H1 (cell line): ENCODE data around the gene EIF2A. TPM values are rescaled to one million over a fixed set of nuclear protein-coding genes. Genes with fewer than 3 reads are reported as not detected.

Experiments
- CTCF ChIA-PET: fragments of 300-600 bp; sonication (Branson Sonifier 250); formaldehyde crosslinking; loops from one replicate; lab custom pipeline; 2021; ENCODE audit not compliant: partially characterized antibody; lab: Charles Lee
- POLR2A ChIA-PET: fragments of 300-600 bp; sonication (Branson Sonifier 250); formaldehyde crosslinking; loops from one replicate; lab custom pipeline; 2021; ENCODE audit warnings: inconsistent platforms; ENCODE audit not compliant: partially characterized antibody; lab: Charles Lee
- DNase-seq, 2 experiments: peaks; one replicate each; pipeline versions ENCODE4 v3.0.0 to v3.0.0-alpha.2; 2010 to 2022; ENCODE audit warnings: low spot score in 2 of 2, low read depth in 1 of 2, mixed read lengths in 1 of 2
- FAIRE-seq: peaks from 2 replicates; lab custom pipeline; 2011; peaks lifted over from hg19 to GRCh38; lab: Jason Lieb, UNC
- H2AFZ ChIP-seq: 2 replicates; pipeline ENCODE4 v1.8.1; 2012; ENCODE audit warnings: low read length, inconsistent platforms
- H2AK5ac ChIP-seq: 2 replicates; pipeline ENCODE4 v1.6.1; 2013; ENCODE audit warnings: low read depth, low read length
- H2BK120ac ChIP-seq: replicated peaks from 2 replicates; pipeline ENCODE3; 2013; ENCODE audit warnings: low read depth, low read length, inconsistent platforms
- H2BK12ac ChIP-seq: 2 replicates; pipeline ENCODE4 v1.6.1; 2013; ENCODE audit warnings: low read depth, low read length
- H2BK15ac ChIP-seq: 2 replicates; pipeline ENCODE4 v1.6.1; 2013; ENCODE audit warnings: low read length
- H2BK20ac ChIP-seq: 2 replicates; pipeline ENCODE4 v1.6.1; 2013; ENCODE audit warnings: low read length
- H2BK5ac ChIP-seq: 2 replicates; pipeline ENCODE4 v1.6.1; 2013; ENCODE audit warnings: low read depth, low read length
- H3K14ac ChIP-seq: 2 replicates; pipeline ENCODE4 v1.6.1; 2013; ENCODE audit warnings: inconsistent platforms; ENCODE audit not compliant: insufficient read length
- H3K18ac ChIP-seq: 2 replicates; pipeline ENCODE4 v1.6.1; 2013; ENCODE audit warnings: low read length; ENCODE audit errors: extremely low read depth
- H3K23ac ChIP-seq: 2 replicates; pipeline ENCODE4 v1.6.1; 2013; ENCODE audit warnings: inconsistent platforms; ENCODE audit not compliant: insufficient read length
- H3K23me2 ChIP-seq: 2 replicates; pipeline ENCODE4 v1.6.1; 2013; ENCODE audit warnings: low read depth, low read length
- H3K27ac ChIP-seq: 2 replicates; pipeline ENCODE4 v1.6.1; 2011; ENCODE audit warnings: low read depth, low read length, inconsistent platforms
- H3K27me3 ChIP-seq, 4 experiments: replicated peaks in 1 of 4; 1 replicate in 1 of 4; 2 replicates in 3 of 4; pipeline versions ENCODE4 v1.6.1 to v1.8.1; 2011 to 2013; ENCODE audit warnings: low read length in 3 of 4, mild to moderate bottlenecking in 3 of 4, inconsistent platforms in 2 of 4, mixed read lengths in 2 of 4, moderate library complexity in 1 of 4; ENCODE audit not compliant: control insufficient read depth in 3 of 4, insufficient read depth in 3 of 4; ENCODE audit errors: extremely low read depth in 1 of 4
- H3K36me3 ChIP-seq, 4 experiments: 2 replicates each; pipeline versions ENCODE4 v1.6.1 to v1.8.1; 2011 to 2013; ENCODE audit warnings: mild to moderate bottlenecking in 4 of 4, low read length in 3 of 4, moderate library complexity in 2 of 4, control low read depth in 1 of 4, inconsistent platforms in 1 of 4; ENCODE audit not compliant: insufficient read depth in 4 of 4, control insufficient read depth in 2 of 4
- H3K4ac ChIP-seq: replicated peaks from 2 replicates; pipeline ENCODE3; 2013; ENCODE audit warnings: low read length, low read depth, mixed read lengths, inconsistent platforms; ENCODE audit not compliant: insufficient read length
- H3K4me1 ChIP-seq, 4 experiments: replicated peaks in 1 of 4; 1 replicate in 1 of 4; 2 replicates in 3 of 4; pipeline versions ENCODE4 v1.6.1 to v1.8.1; 2011 to 2013; ENCODE audit warnings: low read length in 3 of 4, inconsistent platforms in 2 of 4, mixed read lengths in 1 of 4; ENCODE audit not compliant: insufficient read depth in 4 of 4, control insufficient read depth in 3 of 4
- H3K4me2 ChIP-seq, 2 experiments: 2 replicates each; pipeline versions ENCODE4 v1.6.1 to v1.8.1; 2011 to 2013; ENCODE audit warnings: low read depth in 2 of 2, low read length in 2 of 2, control low read depth in 1 of 2, inconsistent platforms in 1 of 2, mild to moderate bottlenecking in 1 of 2; ENCODE audit not compliant: insufficient read depth in 1 of 2
- H3K4me3 ChIP-seq, 4 experiments: fragments of 200-600, 300-600 bp in 1 of 4; sonication (generic), shearing (Covaris generic), sonication (Bioruptor Twin) in 1 of 4; 2 replicates each; pipeline versions ENCODE4 v1.5.1 to v1.8.1; 2011 to 2016; ENCODE audit warnings: low read length in 4 of 4, low read depth in 3 of 4, control low read depth in 2 of 4, inconsistent platforms in 2 of 4, mild to moderate bottlenecking in 2 of 4, mixed read lengths in 1 of 4, moderate library complexity in 1 of 4; ENCODE audit not compliant: insufficient read depth in 2 of 4; ENCODE audit errors: extremely low read depth in 1 of 4
- H3K56ac ChIP-seq: replicated peaks from 2 replicates; pipeline ENCODE3; 2013; ENCODE audit warnings: low read depth, mild to moderate bottlenecking, mixed read lengths, low read length, inconsistent platforms; ENCODE audit not compliant: insufficient read length
- H3K79me1 ChIP-seq: 2 replicates; pipeline ENCODE4 v1.6.1; 2013; ENCODE audit warnings: low read depth, low read length, control low read depth
- H3K79me2 ChIP-seq, 2 experiments: 2 replicates each; pipeline versions ENCODE4 v1.6.1 to v1.8.1; 2012 to 2013; ENCODE audit warnings: low read length in 2 of 2, mild to moderate bottlenecking in 2 of 2, inconsistent platforms in 1 of 2; ENCODE audit not compliant: insufficient read depth in 2 of 2, control insufficient read depth in 1 of 2
- H3K9ac ChIP-seq, 4 experiments: replicated peaks in 1 of 4; 1 replicate in 1 of 4; 2 replicates in 3 of 4; pipeline versions ENCODE4 v1.6.1 to v1.8.1; 2011 to 2013; ENCODE audit warnings: low read depth in 3 of 4, low read length in 3 of 4, control low read depth in 2 of 4, mild to moderate bottlenecking in 2 of 4, moderate library complexity in 2 of 4, inconsistent platforms in 1 of 4; ENCODE audit errors: extremely low read depth in 1 of 4
- H3K9me3 ChIP-seq, 2 experiments: 2 replicates each; pipeline versions ENCODE4 v1.6.1 to v1.8.1; 2012 to 2013; ENCODE audit warnings: mild to moderate bottlenecking in 2 of 2, moderate library complexity in 2 of 2, control low read depth in 1 of 2, inconsistent platforms in 1 of 2, low read depth in 1 of 2, low read length in 1 of 2, mixed read lengths in 1 of 2; ENCODE audit not compliant: insufficient read depth in 2 of 2
- H4K20me1 ChIP-seq, 2 experiments: replicated peaks in 1 of 2; 2 replicates each; pipeline versions ENCODE3 to v1.8.1; 2011 to 2013; ENCODE audit warnings: inconsistent platforms in 2 of 2, low read length in 2 of 2, mild to moderate bottlenecking in 1 of 2; ENCODE audit not compliant: insufficient read depth in 2 of 2, control insufficient read depth in 1 of 2
- H4K5ac ChIP-seq: 2 replicates; pipeline ENCODE4 v1.6.1; 2013; ENCODE audit warnings: low read length, low read depth, mixed read lengths, inconsistent platforms; ENCODE audit not compliant: insufficient read length
- H4K8ac ChIP-seq: 2 replicates; pipeline ENCODE4 v1.8.0; 2013; ENCODE audit warnings: mild to moderate bottlenecking, moderate library complexity, low read length, inconsistent platforms; ENCODE audit not compliant: insufficient read depth; ENCODE audit errors: extremely low read depth
- H4K91ac ChIP-seq: replicated peaks from 2 replicates; pipeline ENCODE3; 2013; ENCODE audit warnings: low read length, mixed read lengths, inconsistent platforms; ENCODE audit not compliant: insufficient read length
- EZH2 ChIP-seq: fragments of 200-600 bp; sonication (generic); IDR thresholded peaks from 2 replicates; pipeline ENCODE4 v1.7.1; 2012; ENCODE audit warnings: low read depth, mild to moderate bottlenecking, moderate library complexity, low read length, inconsistent platforms; ENCODE audit not compliant: severe bottlenecking
- HDAC2 ChIP-seq, 2 experiments: fragments of 300-600 bp in 1 of 2; sonication (generic) in 1 of 2; IDR thresholded peaks; 2 replicates each; pipeline ENCODE4 v1.6.1; 2011 to 2012; ENCODE audit warnings: low read depth in 2 of 2, low read length in 2 of 2, mild to moderate bottlenecking in 2 of 2, moderate library complexity in 2 of 2, borderline replicate concordance in 1 of 2, inconsistent platforms in 1 of 2
- NANOG ChIP-seq: IDR thresholded peaks from 2 replicates; pipeline ENCODE4 v1.6.1; 2011; ENCODE audit warnings: low read length, low read depth, mild to moderate bottlenecking, inconsistent platforms; ENCODE audit not compliant: insufficient read depth, poor library complexity, severe bottlenecking
- SRF ChIP-seq: IDR thresholded peaks from 2 replicates; pipeline ENCODE4 v1.6.1; 2011; ENCODE audit warnings: mild to moderate bottlenecking, low read depth, low read length, moderate library complexity
- SUZ12 ChIP-seq: fragments of 200-600 bp; sonication (generic); IDR thresholded peaks from 2 replicates; pipeline ENCODE4 v1.6.1; 2012; ENCODE audit warnings: mild to moderate bottlenecking, inconsistent platforms, low read length, moderate library complexity, mixed read lengths
- ZNF274 ChIP-seq: IDR thresholded peaks from 2 replicates; pipeline ENCODE4 v1.7.0; 2012; ENCODE audit warnings: low read length, borderline replicate concordance; ENCODE audit errors: extremely low read depth
- WGBS, 2 experiments: shearing (Covaris generic) in 1 of 2; methylation state at CpG; one replicate each; pipeline versions ENCODE4 v1.1.6 to v1.1.7; 2013 to 2015; ENCODE audit warnings: low lambda C conversion rate in 2 of 2, mixed read lengths in 2 of 2, inconsistent platforms in 1 of 2, low coverage in 1 of 2, missing lambda C conversion rate in 1 of 2; ENCODE audit not compliant: insufficient replicate concordance in 2 of 2, insufficient coverage in 1 of 2, insufficient read length in 1 of 2; ENCODE audit errors: extremely low coverage in 1 of 2, missing lambda C conversion rate in 1 of 2; 5-methylcytosine and 5-hydroxymethylcytosine counted together
- polyA plus RNA-seq, 7 experiments: library from polyadenylated mRNA; depleted of rRNA in 3 of 7; stranded (reverse) in 5 of 7; unstranded in 2 of 7; fragments of >200 nt in 5 of 7; fragments of 200-250 nt in 2 of 7; gene quantifications; 1 replicate in 5 of 7; 2 replicates in 1 of 7; 4 replicates in 1 of 7; pipeline versions ENCODE4 v1.2.1 to v1.2.3, GENCODE V29; 2011 to 2013; ENCODE audit warnings: missing spikeins in 2 of 7, mixed read lengths in 2 of 7
- total RNA-seq: library from RNA; stranded (reverse); fragmentation: NEBNext Ultra II Directional; extraction: Animal tissue kit (Norgen Biotek cat#: 25700); gene quantifications from 2 replicates; pipeline ENCODE4 v1.2.1, GENCODE V29; 2021
- TF ChIP-seq, protein P1 (sequence below), 3 experiments: IDR thresholded peaks; 1 replicate in 2 of 3; 2 replicates in 1 of 3; pipeline versions ENCODE4 v1.5.1 to v1.6.1; 2011; ENCODE audit warnings: low read length in 3 of 3, mild to moderate bottlenecking in 3 of 3, inconsistent platforms in 2 of 3, low read depth in 1 of 3, moderate library complexity in 1 of 3; ENCODE audit not compliant: insufficient read depth in 1 of 3; ENCODE audit errors: control extremely low read depth in 1 of 3
- TF ChIP-seq, protein P2 (sequence below): IDR thresholded peaks from 2 replicates; pipeline ENCODE4 v1.6.1; 2012; ENCODE audit warnings: low read length, inconsistent platforms

The EIF2A gene
- total and polyA plus RNA-seq, 2 of the 8 experiments (the other 6 are each of a cell fraction or from before 2014, with no cell fraction given) = 59.3 to 91.6 TPM

DNA sequence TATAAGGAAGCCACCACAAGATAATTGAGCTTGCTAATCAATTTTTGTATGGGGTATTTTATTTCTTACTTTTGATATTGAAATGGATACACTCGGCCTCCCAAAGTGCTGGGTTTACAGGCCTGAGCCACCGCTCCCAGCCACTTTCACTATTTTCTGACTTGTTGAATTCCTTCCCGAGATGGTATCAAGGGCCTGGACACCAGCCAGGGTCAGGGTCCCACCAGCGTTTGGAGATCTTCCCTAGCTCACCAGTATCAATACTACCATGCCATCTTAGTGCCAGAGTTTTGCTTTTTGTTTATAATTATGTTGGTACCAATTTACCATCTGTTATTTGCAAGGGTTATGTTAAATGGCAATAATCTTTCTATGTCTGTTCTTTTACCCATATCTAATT lies 51.1 kb downstream of the EIF2A start:
- CTCF ChIA-PET = interaction anchor here (0.6 kb wide), 1 partner anchor 8 kb away, joined by 3 read pairs; no protein-coding TSS in a partner anchor
- no peak for TF ChIP-seq SRF
- no peak for TF ChIP-seq HDAC2 (IDR thresholded peaks at IDR 0.05; ENCODE audit: borderline replicate concordance in 1 of 2, low read depth in 2 of 2, low read length in 2 of 2)
- no peak for TF ChIP-seq EZH2
- TF ChIP-seq, protein P1, sequence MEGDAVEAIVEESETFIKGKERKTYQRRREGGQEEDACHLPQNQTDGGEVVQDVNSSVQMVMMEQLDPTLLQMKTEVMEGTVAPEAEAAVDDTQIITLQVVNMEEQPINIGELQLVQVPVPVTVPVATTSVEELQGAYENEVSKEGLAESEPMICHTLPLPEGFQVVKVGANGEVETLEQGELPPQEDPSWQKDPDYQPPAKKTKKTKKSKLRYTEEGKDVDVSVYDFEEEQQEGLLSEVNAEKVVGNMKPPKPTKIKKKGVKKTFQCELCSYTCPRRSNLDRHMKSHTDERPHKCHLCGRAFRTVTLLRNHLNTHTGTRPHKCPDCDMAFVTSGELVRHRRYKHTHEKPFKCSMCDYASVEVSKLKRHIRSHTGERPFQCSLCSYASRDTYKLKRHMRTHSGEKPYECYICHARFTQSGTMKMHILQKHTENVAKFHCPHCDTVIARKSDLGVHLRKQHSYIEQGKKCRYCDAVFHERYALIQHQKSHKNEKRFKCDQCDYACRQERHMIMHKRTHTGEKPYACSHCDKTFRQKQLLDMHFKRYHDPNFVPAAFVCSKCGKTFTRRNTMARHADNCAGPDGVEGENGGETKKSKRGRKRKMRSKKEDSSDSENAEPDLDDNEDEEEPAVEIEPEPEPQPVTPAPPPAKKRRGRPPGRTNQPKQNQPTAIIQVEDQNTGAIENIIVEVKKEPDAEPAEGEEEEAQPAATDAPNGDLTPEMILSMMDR (IDR thresholded peaks at IDR 0.05; ENCODE audit: control extremely low read depth in 1 of 3, insufficient read depth in 1 of 3, low read depth in 1 of 3, low read length in 3 of 3) = no peak
- TF ChIP-seq ZNF274 = no peak
- TF ChIP-seq, protein P2, sequence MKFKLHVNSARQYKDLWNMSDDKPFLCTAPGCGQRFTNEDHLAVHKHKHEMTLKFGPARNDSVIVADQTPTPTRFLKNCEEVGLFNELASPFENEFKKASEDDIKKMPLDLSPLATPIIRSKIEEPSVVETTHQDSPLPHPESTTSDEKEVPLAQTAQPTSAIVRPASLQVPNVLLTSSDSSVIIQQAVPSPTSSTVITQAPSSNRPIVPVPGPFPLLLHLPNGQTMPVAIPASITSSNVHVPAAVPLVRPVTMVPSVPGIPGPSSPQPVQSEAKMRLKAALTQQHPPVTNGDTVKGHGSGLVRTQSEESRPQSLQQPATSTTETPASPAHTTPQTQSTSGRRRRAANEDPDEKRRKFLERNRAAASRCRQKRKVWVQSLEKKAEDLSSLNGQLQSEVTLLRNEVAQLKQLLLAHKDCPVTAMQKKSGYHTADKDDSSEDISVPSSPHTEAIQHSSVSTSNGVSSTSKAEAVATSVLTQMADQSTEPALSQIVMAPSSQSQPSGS = no peak
- no peak for TF ChIP-seq SUZ12
- no peak for TF ChIP-seq NANOG

More for the DNA sequence above, 51.1 kb downstream of the EIF2A start:
- Histone ChIP-seq H3K9me3 (no peaks in the 10 kb centered on the region), H4K5ac (no peak overlapping the region), H4K91ac (no peak overlapping the region), H3K36me3 (no peaks in the 10 kb centered on the region), H2BK20ac (no peak overlapping the region), H3K4me1 (peaks cover 4 to 18% (median 14%) of the 10 kb centered on the region in 4 experiments; a peak in 4 of 7 replicates), H3K23me2 (no peaks in the 10 kb centered on the region), H2BK5ac (no peak overlapping the region), H4K20me1 (no peaks in the 10 kb centered on the region), H3K18ac (no peak overlapping the region; the same call in 1 of the 2 replicates), H3K27me3 (no peaks in the 10 kb centered on the region), H3K79me1 (no peaks in the 10 kb centered on the region; the same call in 1 of the 2 replicates), H3K56ac (no peak overlapping the region), H3K23ac (no peak overlapping the region), H3K79me2 (peaks cover 0 to 29% of the 10 kb centered on the region in 2 experiments; a peak in 2 of 4 replicates), H4K8ac (no peak overlapping the region), H3K4me3 (no peak overlapping the region), H2BK12ac (no peak overlapping the region), H2AFZ (no peak overlapping the region), H2AK5ac (no peak overlapping the region), H3K27ac (no peak overlapping the region), H3K14ac (no peak overlapping the region), H2BK15ac (no peak overlapping the region), H3K9ac (no peak overlapping the region), H3K4ac (no peak overlapping the region), H3K4me2 (no peak overlapping the region), H2BK120ac (no peak overlapping the region)
- 94% methylated on average over 4 of the region's 4 CpGs; no CpG with 5 or more reads in 1 of the 2 experiments for WGBS, 2 experiments
- FAIRE-seq (no peak), DNase-seq (no peak)
- POLR2A ChIA-PET = no interaction called here
